SK-N-SH treated with all-trans-retinoic acid at 6 μM for 48 hours (cell line): ENCODE results near the gene MFSD11.
"Not testable (repeated sequence)": the region's sequence is repeated elsewhere in the genome, so short reads cannot be mapped to it uniquely, and the experiment has no call there.

ENCODE experiments used
- ATAC-seq: fragments of 200-7000 bp; cut with Tn5 transposase; 3 replicates; pipeline ENCODE4 v1.9.1; 2020; ENCODE audit warnings: mild to moderate bottlenecking, moderate library complexity
- ARNTL ChIP-seq: fragments of 450-650 bp; formaldehyde crosslinking; IDR thresholded peaks from 2 replicates; pipeline ENCODE4 v1.5.0; 2020; ENCODE audit warnings: low read depth, mild to moderate bottlenecking, moderate library complexity, borderline replicate concordance
- BACH2 ChIP-seq: fragments of 250-450 bp; sonication (Bioruptor Pico); IDR thresholded peaks from 2 replicates; pipeline ENCODE4 v1.9.0; 2021; ENCODE audit warnings: mild to moderate bottlenecking, borderline replicate concordance
- CSDC2 ChIP-seq: fragments of 250-450 bp; sonication (Bioruptor Pico); IDR thresholded peaks from 2 replicates; pipeline ENCODE4 v1.5.0; 2020; ENCODE audit warnings: mild to moderate bottlenecking, moderate library complexity
- CSRNP3 ChIP-seq: fragments of 250-450 bp; sonication (Bioruptor Pico); IDR thresholded peaks from 2 replicates; pipeline ENCODE4 v1.5.1; 2021; ENCODE audit warnings: mild to moderate bottlenecking, moderate library complexity
- ESRRG ChIP-seq: fragments of 250-450 bp; sonication (Bioruptor Pico); IDR thresholded peaks from 2 replicates; pipeline ENCODE4 v1.6.1; 2021; ENCODE audit warnings: mild to moderate bottlenecking
- GLIS3 ChIP-seq: fragments of 250-450 bp; sonication (Bioruptor Pico); IDR thresholded peaks from 2 replicates; pipeline ENCODE4 v1.5.0; 2020; ENCODE audit warnings: mild to moderate bottlenecking, moderate library complexity
- ISL1 ChIP-seq: fragments of 250-450 bp; sonication (Bioruptor Pico); IDR thresholded peaks from 2 replicates; pipeline ENCODE4 v2.1.2; 2022; ENCODE audit warnings: mild to moderate bottlenecking, moderate library complexity
- OSR1 ChIP-seq: fragments of 250-450 bp; sonication (Bioruptor Pico); IDR thresholded peaks from 2 replicates; pipeline ENCODE4 v1.8.0; 2022; ENCODE audit warnings: moderate library complexity, mild to moderate bottlenecking, inconsistent platforms
- PATZ1 ChIP-seq: fragments of 250-450 bp; sonication (Bioruptor Pico); IDR thresholded peaks from 2 replicates; pipeline ENCODE4 v1.8.0; 2020; ENCODE audit warnings: mild to moderate bottlenecking, moderate library complexity, borderline replicate concordance
- PPARA ChIP-seq: fragments of 250-450 bp; sonication (Bioruptor Pico); IDR thresholded peaks from 2 replicates; pipeline ENCODE4 v1.5.0; 2020; ENCODE audit warnings: mild to moderate bottlenecking, borderline replicate concordance
- RARB ChIP-seq: fragments of 250-450 bp; sonication (Bioruptor Pico); IDR thresholded peaks from 2 replicates; pipeline ENCODE4 v1.8.0; 2021; ENCODE audit warnings: mild to moderate bottlenecking, moderate library complexity
- SNAI2 ChIP-seq: fragments of 250-450 bp; sonication (Bioruptor Pico); IDR thresholded peaks from 2 replicates; pipeline ENCODE4 v1.5.0; 2020; ENCODE audit warnings: mild to moderate bottlenecking, moderate library complexity
- TCF4 ChIP-seq: fragments of 250-450 bp; sonication (Bioruptor Pico); IDR thresholded peaks from 2 replicates; pipeline ENCODE4 v1.8.0; 2021; ENCODE audit warnings: mild to moderate bottlenecking, moderate library complexity, borderline replicate concordance
- TOX ChIP-seq: fragments of 250-450 bp; sonication (Bioruptor Pico); IDR thresholded peaks from 2 replicates; pipeline ENCODE4 v1.8.0; 2021; ENCODE audit warnings: mild to moderate bottlenecking, moderate library complexity, borderline replicate concordance
- TSHZ2 ChIP-seq: fragments of 250-450 bp; sonication (Bioruptor Pico); IDR thresholded peaks from 2 replicates; pipeline ENCODE4 v1.5.0; 2020; ENCODE audit warnings: mild to moderate bottlenecking, moderate library complexity
- ZC3H10 ChIP-seq: fragments of 250-450 bp; sonication (Bioruptor Pico); IDR thresholded peaks from 2 replicates; pipeline ENCODE4 v1.5.1; 2021; ENCODE audit warnings: mild to moderate bottlenecking, moderate library complexity
- ZFP3 ChIP-seq: fragments of 250-450 bp; sonication (Bioruptor Pico); IDR thresholded peaks from 2 replicates; pipeline ENCODE4 v1.5.0; 2020; ENCODE audit warnings: mild to moderate bottlenecking, moderate library complexity
- ZFP30 ChIP-seq: fragments of 450-650 bp; formaldehyde crosslinking; IDR thresholded peaks from 2 replicates; pipeline ENCODE4 v1.5.0; 2022; ENCODE audit warnings: mild to moderate bottlenecking, moderate library complexity
- ZNF565 ChIP-seq: fragments of 450-650 bp; formaldehyde crosslinking; conservative IDR thresholded peaks from 2 replicates; pipeline ENCODE4 v1.5.0; 2020; ENCODE audit warnings: low read depth, mild to moderate bottlenecking, moderate library complexity
- ZNF8 ChIP-seq: fragments of 450-650 bp; formaldehyde crosslinking; IDR thresholded peaks from 2 replicates; pipeline ENCODE4 v1.5.0; 2020; ENCODE audit warnings: mild to moderate bottlenecking, moderate library complexity

MFSD11 gene

GRCh38 chr17:76784926-76785325, 47.0 kb downstream of the MFSD11 start:
- no peak for ATAC-seq

GRCh38 chr17:76787866-76788265, 49.9 kb downstream of the MFSD11 start:
- ATAC-seq = not testable (repeated sequence)

More at GRCh38 chr17:76784926-76785325, 47.0 kb downstream of the MFSD11 start:
- TF ChIP-seq ARNTL (CRISPR knock-in tag) = no peak
- no peak for TF ChIP-seq BACH2 (CRISPR knock-in tag)
- TF ChIP-seq ZFP3 = no peak
- no peak for TF ChIP-seq PATZ1 (CRISPR knock-in tag)
- no peak for TF ChIP-seq SNAI2 (CRISPR knock-in tag)
- no peak for TF ChIP-seq CSRNP3 (CRISPR knock-in tag)
- TF ChIP-seq GLIS3 (CRISPR knock-in tag) = no peak
- TF ChIP-seq ESRRG = no peak
- TF ChIP-seq PPARA (CRISPR knock-in tag) = no peak
- TF ChIP-seq CSDC2 = no peak
- TF ChIP-seq TCF4 (CRISPR knock-in tag) = no peak
- TF ChIP-seq ZFP30 (CRISPR knock-in tag) = no peak
- TF ChIP-seq TSHZ2 (CRISPR knock-in tag) = no peak
- no peak for TF ChIP-seq ZNF565 (CRISPR knock-in tag)
- TF ChIP-seq OSR1 = no peak

GRCh38 chr17:76789235-76789788, 51.4 kb downstream of the MFSD11 start:
- ATAC-seq = no peak; the same call in 2 of the 3 replicates
- TF ChIP-seq TOX (CRISPR knock-in tag) (no peak), TCF4 (CRISPR knock-in tag) (peak; percentile 42; the same call in 1 of the 2 replicates)

- no peak for TF ChIP-seq ZC3H10 (CRISPR knock-in tag)
- no peak for TF ChIP-seq ZNF8 (CRISPR knock-in tag)
- peak; percentile 36; the same call in 1 of the 2 replicates for TF ChIP-seq TSHZ2 (CRISPR knock-in tag)
- peak; percentile 44; the same call in 1 of the 2 replicates for TF ChIP-seq ISL1 (CRISPR knock-in tag)
- TF ChIP-seq SNAI2 (CRISPR knock-in tag) = no peak
- no peak for TF ChIP-seq CSRNP3 (CRISPR knock-in tag)
- TF ChIP-seq TOX (CRISPR knock-in tag) = no peak
- TF ChIP-seq TCF4 (CRISPR knock-in tag) = peak; percentile 56; the same call in 1 of the 2 replicates
- TF ChIP-seq PATZ1 (CRISPR knock-in tag) = no peak
- TF ChIP-seq BACH2 (CRISPR knock-in tag) = no peak
- TF ChIP-seq ZFP3 = 0 out of 2 replicates have a peak, but pooled peaks have one; percentile 17
- no peak for TF ChIP-seq RARB (CRISPR knock-in tag)
- TF ChIP-seq CSDC2 = no peak
- TF ChIP-seq OSR1 = no peak
- TF ChIP-seq GLIS3 (CRISPR knock-in tag) = no peak
- TF ChIP-seq, all 23 proteins: peak for 4
- ATAC-seq = peak; percentile 85
Measured at GRCh38 chr17:76791053-76791980, 53.4 kb downstream of the MFSD11 start.
